COLO668 (cell line): Measurements from ENCODE around the gene DNAH7.
A peak's percentile ranks its signal among the peaks of the same experiment; 100 is the strongest.
"Not testable (repeated sequence)": the region's sequence is repeated elsewhere in the genome, so short reads cannot be mapped to it uniquely, and the experiment has no call there.

ENCODE experiments used
- DNase-seq: peaks from one replicate; lab custom pipeline; 2025; ENCODE audit not compliant: unreplicated experiment; lab: John Stamatoyannopoulos, UW

The DNAH7 gene

DNA sequence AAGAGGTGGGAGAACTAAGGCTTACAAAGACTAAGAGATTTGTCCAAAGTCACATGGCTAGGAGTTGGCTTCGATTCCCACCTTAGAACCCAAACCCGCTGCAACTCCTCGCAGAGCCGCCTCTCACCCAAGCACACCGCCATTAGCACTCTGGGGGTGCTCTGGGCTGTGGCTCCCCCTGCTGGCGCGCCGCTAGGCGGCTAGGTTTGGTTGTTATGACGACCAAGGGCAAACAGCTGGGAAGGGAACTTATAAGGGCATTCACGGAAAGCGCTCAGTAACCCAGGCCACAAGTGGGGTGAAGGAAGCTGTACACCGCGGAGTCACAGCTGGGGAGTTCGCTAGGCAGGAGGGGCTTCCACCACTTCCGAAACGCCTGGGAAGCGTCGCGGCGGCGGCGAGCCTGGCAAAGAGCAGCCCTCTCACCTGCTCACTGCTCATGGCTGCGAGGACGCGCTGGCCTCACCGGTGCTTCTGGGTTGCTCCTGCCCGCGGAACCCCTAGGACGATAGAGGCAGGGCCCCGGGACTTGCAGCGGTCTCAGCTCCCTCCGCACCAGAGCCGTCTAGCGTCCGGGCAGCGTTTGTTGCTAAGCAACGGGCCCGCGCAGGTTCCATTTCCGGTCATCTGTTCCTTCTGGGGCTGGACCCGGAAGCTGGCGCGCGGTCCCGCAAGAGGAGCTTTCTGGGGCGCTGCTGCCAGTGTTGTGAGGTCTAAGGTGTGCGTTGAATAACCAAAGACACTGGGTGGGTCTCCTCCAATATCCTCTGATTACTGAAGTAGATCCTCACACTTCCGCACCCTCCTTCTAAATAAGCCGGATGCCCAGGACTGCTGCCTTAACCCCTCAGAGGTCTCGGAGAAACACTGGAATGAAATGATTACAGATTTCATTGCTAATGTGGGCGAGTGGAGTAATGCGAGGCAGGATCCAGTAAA, at the start of gene DNAH7:
DNAH7 (minus strand) TSS at position 567 of the 939 bp plus-strand sequence; CDS start at position 441, 126 bp downstream.
- DNase-seq: peak; percentile 81

DNA sequence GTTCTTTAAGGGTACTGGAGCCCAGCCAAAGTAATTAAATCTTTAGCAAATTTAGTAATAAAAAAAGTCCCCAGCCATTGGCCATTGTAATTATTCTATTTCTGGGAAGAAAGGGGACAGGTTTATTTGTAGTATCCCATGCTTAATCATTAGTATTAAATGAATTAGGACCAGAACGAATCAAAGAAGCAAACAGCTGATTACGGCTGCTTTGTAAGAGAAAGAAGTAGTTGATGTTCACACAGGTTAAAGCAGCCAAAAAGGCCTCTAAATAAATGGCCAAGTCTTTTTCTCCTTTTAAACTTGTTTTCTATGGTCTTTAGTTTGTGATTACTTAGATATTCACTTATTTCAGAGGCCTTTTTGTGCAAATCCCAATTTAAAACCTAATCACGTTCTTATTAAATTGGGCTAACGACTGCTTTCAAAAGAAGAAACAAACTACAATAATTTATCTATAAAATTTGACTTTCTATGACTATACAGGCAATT, 48.6 kb upstream of the DNAH7 start:
- no peak for DNase-seq

DNA sequence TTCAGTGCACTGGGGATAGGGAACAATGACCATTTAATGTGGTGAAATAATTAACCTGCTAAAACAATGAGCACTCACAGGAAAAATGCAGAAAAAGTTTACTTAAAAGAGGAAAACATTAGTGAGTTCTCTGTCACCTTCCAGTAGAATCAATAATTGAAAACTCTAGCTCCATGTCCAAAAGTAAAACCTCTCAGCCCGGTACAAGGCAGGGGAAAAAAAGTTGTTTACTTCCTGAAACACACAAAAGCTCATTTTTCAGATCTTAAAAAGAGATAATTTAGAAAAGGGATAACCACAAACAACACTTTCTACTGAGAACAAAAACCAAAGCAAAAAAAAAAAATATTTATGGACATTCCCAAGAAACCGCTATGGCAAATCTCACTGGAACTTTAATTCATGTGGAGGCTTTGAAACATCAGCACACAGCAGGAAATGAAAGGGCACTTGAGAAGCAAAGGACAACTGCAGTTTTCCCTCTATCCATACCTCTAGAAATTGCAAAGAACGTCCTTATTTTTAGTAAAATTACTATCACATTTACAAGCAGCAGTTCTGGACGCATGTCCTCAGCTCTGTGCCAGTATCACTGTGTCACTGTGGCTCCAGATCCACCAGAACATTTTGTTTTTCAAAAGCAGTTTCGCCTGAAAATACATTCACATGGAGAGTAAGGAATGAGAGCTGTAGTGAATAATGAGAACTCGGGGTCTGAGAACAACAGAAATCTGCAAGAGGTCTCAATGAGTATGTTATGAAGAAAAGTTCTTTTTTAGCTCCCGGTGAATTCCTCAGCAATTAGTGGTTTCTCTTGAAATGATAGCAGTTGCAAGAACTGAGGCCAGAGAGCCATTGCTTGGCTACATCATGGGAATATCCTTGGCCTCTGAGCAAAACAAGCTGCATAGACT, 44.7 kb upstream of the DNAH7 start:
- no peak for DNase-seq

DNA sequence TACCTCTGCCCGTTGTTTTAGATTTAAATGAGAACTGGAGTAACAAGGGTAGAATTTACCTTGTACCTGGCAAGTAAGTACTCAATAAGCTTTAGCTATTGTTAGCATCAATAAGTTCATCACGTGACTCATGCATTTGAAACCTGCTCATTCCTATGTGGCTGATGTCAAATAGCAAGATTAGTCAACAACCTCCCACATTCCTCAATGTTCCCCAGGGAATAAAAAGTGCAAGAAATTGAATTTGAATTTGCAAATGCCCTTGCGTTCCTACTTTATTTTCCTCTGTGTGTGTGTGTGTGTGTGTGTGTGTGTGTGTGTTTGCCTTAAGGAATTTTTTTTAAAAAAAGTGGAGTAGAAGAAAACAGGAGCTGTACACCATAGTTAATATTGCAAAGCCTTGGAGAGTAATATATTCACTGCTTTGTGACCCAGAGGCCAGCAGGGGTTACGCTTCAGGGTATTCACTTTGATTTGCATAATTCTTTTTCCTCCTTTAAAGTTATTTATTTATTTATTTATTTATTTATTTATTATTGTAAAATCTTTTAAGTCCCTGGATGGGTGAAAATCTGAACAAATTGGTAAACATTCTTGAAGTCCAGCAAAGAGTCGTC, 43.9 kb upstream of the DNAH7 start:
- DNase-seq: no peak

DNA sequence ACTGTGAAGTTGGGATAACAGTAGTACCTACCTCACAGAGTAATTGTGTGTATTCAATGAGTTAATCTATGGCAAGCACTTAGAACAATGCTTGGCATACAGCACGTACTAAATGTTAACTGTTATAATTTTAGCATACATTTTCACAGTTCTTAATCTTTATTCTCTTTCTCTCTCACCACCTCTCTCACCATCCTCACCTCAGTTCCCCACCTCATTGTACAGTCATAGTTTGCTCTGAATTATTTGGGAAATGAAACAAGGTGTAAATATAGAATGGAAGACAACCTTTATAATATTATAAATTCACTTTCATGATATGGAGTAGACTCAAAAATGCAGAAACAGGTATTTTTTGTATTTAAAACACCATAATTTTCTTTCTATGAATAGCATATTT, 40.0 kb upstream of the DNAH7 start:
- no peak for DNase-seq

DNA sequence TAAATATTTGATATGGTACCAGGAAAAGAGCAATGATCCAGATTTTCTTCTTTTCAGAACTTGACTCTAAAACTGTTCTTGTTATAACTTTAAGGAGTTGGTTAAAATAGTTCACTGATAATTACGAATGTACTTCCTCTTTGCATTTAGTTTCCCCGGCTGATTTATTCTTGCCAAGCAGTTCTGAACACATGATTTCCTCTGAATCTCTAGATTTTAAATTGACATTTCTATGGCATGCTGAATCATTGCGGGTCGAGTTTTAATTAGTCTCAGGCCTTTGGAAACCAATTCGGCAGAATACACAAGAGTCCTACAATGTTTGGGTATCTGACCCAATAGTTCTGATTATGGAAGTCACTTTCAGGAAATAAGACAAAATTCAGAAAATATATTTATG, 37.3 kb upstream of the DNAH7 start:
- no peak for DNase-seq

DNA sequence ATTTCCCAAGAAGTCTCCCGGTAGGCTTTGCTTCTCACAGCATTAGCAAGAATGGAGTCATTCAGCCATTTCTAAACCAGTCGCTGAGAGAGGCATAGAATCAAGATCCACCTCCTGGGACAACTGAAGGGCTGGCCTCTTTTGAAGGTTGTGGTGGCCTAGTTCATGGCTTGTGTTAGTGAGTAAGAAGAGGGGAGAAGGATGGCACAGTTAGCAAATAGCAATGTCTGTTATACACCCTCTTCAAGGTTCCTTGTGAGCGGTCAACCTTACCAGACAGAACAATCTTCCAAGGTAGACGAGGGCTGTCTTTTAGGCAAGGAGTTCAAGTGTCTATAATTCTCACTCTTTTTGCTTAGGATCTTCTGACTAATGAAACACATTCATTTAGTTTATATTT, 35.4 kb upstream of the DNAH7 start:
- no peak for DNase-seq

DNA sequence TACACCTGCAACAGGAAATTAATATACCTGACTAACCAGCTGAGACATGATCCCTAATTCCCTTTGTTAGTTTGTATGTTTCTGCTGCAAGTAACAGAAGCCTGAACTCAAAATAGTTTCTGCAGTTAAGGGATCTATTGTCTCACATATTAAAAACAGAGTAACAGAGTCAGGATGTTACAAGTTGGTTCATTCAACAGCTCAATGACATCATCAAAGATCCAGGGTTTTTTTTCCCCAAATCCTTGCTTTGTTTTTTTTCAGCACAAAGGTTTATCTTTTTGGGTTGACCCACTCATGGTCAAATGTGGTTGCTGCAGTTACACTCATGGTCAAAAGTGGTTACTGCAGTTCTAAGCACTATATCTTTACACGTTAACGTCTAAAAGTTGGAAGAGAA, 35.0 kb upstream of the DNAH7 start:
- no peak for DNase-seq

DNA sequence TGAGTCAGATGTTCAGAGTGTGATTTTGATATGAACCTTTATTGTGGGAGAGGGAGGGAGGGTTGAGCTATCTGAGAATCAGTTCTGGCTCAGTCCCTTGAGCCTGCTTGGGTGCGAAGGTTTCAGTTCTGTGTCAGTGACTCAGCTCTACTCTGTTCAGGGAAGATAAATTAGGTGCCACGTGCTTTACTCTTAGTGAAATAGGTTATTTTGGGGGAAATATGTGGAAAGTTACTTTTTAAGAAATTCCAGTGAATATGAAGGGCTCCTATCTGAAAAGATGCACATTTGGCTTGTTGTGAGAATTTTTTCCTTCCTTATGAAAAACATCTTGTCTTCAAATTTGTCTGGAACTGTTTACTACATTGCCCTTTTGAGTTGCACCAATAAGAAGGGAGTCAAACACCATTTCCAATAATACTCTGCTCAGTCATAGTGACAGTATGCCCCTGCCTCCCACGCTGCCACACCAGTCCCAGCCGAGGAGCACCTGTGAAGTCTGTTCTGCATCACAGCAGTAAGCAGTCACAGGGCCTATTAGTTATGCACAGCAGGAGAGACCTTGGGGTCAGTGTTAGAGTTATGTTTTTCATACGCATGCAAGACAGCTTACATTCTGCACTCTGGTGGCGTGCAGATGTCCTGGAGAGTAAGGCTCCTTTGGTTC, 32.8 kb upstream of the DNAH7 start:
- no peak for DNase-seq

DNA sequence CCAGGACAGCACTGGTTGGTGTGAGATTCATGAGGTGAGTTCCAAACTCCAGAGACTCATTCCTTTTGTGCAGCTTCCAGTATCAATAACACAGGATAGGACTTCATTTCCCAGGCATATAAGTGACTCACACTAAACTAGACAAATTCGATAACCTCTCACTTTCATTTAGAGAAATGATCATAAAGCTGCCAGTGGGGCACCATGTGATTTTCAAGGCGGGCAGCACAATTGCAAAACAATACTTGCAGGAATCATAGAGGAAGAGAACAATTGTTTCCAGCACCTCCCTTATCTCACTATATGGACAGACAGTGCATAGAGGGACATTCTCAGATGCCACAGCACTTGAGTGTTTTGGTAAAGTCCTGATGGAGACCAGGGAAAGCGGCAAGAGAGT, 31.3 kb upstream of the DNAH7 start:
- DNase-seq: no peak

DNA sequence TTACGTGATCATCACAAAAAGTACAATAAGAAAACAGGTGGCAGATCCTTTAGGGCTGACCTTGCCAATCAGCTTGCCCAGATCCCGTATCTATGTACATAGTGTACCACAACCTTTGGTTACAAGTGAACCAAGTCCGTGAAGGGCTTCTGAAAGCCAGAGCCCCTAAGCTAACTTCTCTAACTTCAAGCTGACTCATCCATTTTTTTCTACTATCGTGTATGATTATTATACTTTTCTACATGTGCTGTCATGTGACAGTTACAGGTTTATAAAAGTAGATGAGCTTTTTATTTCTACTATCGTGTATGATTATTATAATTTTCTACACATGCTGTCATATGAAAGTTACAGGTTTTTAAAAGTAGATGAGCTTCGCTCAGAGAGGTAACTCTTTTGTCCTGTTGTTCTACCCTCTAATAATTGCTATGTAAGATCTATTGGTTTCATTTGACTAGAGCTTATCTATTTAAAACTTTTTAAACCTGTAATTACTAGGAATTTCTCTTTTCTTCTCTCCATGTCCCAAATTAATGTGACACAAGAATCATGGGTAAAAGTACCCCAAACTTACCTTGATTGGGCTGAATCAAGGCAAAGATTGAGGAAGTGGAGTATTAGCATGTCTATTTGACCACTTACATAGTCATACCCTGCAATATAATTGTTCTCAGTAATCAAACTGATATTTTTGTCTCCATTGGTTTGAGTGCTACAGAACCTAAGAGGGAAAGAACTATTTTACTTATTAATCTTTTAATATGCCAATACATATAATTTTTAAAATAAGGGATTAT, 29.4 kb upstream of the DNAH7 start:
- DNase-seq: no peak

DNA sequence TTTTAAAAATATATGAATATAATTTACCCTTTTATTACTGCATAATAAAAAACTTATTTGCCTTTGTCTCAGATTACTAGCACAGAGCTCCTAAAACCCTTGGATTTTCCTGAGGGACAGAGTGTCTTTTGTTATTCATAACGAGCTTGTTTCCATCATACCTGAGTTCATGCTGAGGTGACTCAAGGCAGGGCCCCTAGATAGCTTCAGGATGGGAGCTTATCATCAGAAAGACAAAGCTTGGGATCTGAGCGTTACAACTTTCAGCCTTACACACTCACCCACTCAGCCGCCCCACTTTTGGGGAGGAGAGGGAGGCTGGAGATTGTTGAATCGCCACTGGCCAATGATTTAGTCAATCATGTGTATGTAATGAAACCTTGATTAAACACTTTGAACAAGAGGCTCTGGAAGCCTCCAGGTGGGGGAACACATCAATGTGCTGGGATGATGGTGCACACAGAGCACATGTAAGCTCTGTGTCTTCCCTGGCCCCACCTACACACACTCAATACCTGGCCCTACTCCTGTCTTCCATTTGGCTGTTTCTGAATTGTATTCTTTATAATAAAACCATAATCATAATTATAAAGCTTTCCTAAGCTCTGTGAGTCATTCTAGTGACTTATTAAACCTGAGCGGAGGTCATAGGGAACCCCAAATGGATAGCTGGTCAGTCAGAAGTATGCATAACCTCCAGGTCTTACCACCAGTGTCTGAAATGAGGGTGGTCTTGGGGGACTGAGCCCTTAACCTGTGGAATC, 28.5 kb upstream of the DNAH7 start:
- no peak for DNase-seq

DNA sequence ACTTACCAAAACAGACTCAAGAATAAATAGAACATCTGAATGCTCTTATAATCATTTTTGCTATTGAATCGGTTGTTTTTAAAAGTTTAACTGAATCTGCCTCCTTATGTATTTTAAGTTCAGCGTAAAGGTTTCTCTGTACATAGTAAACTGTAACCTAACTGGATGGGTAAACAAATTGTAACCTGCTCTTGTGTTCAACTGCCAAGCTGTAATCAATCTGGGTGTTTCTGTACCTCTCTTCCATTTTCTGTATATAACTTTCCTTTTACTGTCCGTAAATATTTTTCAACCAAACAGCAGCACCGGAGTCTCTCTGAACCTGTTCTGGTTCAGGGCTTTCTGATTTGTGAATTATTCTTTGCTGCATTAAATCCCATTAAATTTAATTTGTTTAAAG, 27.6 kb upstream of the DNAH7 start:
- no peak for DNase-seq

DNA sequence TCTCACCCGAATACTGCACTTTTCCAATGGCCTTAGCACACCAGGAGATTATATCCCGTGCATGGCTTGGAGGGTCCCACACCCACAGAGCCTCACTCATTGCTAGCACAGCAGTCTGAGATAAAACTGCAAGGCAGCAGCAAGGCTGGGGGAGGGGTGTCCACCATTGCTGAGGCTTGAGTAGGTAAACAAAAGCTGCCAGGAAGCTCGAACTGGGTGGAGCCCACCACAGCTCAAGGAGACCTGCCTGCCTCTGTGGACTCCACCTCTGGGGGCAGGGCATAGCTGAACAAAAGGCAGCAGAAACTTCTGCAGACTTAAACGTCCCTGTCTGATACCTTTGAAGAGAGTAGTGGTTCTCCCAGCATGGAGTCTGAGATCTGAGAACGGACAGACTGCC, 20.8 kb upstream of the DNAH7 start:
- not testable (repeated sequence) for DNase-seq

DNA sequence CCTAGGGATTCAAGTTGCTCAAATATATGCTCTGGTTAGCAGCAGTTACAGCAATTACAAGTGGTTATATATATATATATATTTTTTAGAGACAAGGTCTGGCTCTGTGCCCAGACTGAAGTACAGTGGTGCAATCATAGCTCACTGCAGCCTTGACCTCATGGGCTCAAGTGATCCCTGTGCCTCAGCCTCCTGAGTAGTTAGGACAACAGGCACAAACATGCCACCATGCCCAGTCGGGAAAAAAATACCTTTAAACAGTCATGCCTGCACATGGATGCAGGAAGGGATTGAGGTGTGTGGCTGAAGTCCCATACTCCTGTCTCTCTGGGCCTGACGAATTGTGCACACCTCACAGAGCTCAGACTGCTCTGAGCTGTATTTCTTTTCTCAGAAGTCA, 19.6 kb upstream of the DNAH7 start:
- DNase-seq: peak; percentile 3

DNA sequence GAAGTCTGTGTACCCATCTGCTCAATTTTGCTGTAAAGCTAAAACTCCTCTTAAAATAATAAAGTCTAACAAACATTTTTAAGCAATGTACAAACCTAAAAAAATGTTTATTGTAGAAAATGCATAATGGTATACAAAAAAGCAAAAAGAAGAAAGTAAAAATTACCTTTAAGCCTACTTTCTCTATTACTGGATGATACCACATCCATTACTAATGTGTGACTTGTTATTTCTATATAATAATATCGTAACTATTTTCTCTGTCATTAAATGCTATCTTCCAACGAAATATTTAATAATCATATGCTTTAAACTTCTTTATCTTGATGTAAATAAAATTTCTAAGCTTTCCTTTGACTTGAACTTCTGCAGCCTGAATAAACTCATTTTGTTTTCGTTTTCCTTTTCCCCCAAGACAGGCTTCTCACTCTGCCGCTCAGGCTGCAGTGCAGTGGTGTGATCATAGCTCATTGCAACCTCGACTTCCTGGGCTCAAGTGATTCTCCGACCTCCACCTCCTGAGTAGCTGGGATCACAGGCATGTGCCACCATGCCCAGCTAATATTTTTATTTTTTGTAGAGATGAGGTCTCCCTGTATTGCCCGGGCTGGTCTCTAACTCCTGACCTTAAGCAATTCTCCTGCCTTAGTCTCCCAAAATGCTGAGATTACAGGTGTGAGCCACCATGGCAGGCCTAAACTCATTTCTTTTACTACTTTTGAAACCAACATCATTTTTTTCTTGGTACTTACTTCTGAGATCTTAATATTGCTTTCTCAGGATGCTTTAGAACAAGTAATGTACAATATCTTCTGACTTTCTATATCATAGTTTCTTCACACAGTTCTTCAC, 18.1 kb upstream of the DNAH7 start:
- no peak for DNase-seq

DNA sequence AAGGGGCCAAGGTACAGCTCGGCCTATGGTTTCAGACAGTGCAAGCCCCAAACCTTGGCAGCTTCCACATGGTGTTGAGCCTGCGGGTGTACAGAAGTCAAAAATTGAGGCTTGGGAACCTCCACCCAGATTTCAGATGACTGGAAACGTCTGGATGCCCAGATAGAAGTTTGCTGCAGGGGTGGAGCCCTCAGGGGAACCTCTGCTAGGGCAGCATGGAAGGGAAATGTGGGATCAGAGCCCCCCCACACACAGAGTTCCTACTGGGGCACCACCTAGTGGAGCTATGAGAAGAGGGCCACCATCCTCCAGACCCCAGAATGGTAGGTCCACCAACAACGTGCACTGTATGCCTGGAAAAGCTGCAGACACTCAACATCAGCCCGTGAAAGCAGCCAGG, 15.0 kb upstream of the DNAH7 start:
- DNase-seq: no peak

DNA sequence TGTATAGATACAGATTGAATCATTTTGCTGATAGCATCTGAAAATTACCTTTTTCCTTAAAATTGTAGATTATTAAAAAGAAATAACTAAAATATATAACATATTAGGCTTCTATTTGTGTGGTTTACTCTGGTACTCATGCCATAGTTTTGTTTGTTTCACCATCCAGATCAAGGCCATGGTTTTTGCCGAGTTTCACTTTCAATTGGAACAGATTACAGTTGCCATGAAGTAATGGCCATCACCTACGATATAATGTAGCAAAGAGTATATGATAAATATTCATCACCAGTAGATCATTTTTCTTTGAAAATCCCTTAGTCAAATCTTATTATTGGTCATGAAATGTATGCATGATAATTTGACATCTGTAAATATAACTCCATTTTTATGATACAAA, 11.9 kb upstream of the DNAH7 start:
- no peak for DNase-seq
